Heart right ventricle (tissue), 16 donors: ENCODE results near the gene HACL1. TPM values are rescaled to one million over a fixed set of nuclear protein-coding genes. Genes with fewer than 3 reads are reported as not detected.

Source experiments
- ATAC-seq, 8 donors: fragments of 200-7000 bp; cut with Tn5 transposase; one replicate each; pipeline ENCODE4 v1.9.1; 2020; ENCODE audit warnings: mild to moderate bottlenecking in 8 of 8, moderate library complexity in 8 of 8, moderate number of reproducible peaks in 1 of 8
- DNase-seq, 2 donors: peaks; one replicate each; pipeline ENCODE4 v3.0.0-alpha.2; 2020
- H3K27ac ChIP-seq, 10 donors: fragments of 200-600 bp; sonication (generic) in 2 of 10; one replicate each; pipeline versions ENCODE4 v1.5.0 to v1.8.0; 2020 to 2022; ENCODE audit warnings: mild to moderate bottlenecking in 3 of 10
- H3K27me3 ChIP-seq, 7 donors: fragments of 200-600 bp; one replicate each; pipeline ENCODE4 v1.8.0; 2021 to 2022; ENCODE audit warnings: mild to moderate bottlenecking in 2 of 7
- H3K36me3 ChIP-seq, 9 donors: fragments of 200-600 bp; sonication (generic) in 1 of 9; one replicate each; pipeline versions ENCODE4 v1.5.0 to v1.8.0; 2020 to 2022; ENCODE audit warnings: mild to moderate bottlenecking in 2 of 9
- H3K4me1 ChIP-seq, 9 donors: fragments of 200-600 bp; sonication (generic) in 1 of 9; one replicate each; pipeline versions ENCODE4 v1.5.0 to v1.8.0; 2020 to 2022; ENCODE audit warnings: mild to moderate bottlenecking in 4 of 9
- H3K4me3 ChIP-seq, 10 donors: fragments of 200-600 bp; sonication (generic) in 2 of 10; one replicate each; pipeline versions ENCODE4 v1.5.0 to v1.8.0; 2020 to 2022; ENCODE audit warnings: mild to moderate bottlenecking in 7 of 10, moderate library complexity in 2 of 10
- H3K9me3 ChIP-seq, 11 donors: fragments of 200-600 bp in 10 of 11; sonication (generic) in 2 of 11; one replicate each; pipeline versions ENCODE4 v1.5.0 to v1.8.0; 2013 to 2022; ENCODE audit warnings: mild to moderate bottlenecking in 2 of 11, control low read depth in 1 of 11, moderate library complexity in 1 of 11
- CTCF ChIP-seq, 9 donors: fragments of 200-600 bp; sonication (generic) in 2 of 9; IDR thresholded peaks; one replicate each; pipeline versions ENCODE4 v1.5.0 to v1.8.0; 2021 to 2022; ENCODE audit warnings: antibody characterized with exemption in 9 of 9, mild to moderate bottlenecking in 5 of 9, moderate library complexity in 1 of 9
- WGBS, 2 donors: extraction: QIAGEN DNeasy Blood & Tissue Kit; methylation state at CpG; one replicate each; pipeline ENCODE4 v1.1.7; 2013; ENCODE audit warnings: inconsistent platforms in 1 of 2; 5-methylcytosine and 5-hydroxymethylcytosine counted together
- intact Hi-C, 10 donors: fragments of 100-400 bp; cut with DNase I; formaldehyde crosslinking; loops; one replicate each; pipeline versions ENCODE4 v1.11.1 to v1.14.2; 2022
- polyA plus RNA-seq, 2 donors: library from polyadenylated mRNA; stranded (reverse); fragments of 200-250 nt; gene quantifications; one replicate each; pipeline ENCODE4 v1.2.3, GENCODE V29; 2013
- total RNA-seq, 10 donors: library from RNA; stranded (reverse); fragmentation: NEBNext Ultra II Directional in 3 of 10; extraction: Animal tissue kit (Norgen Biotek cat#: 25700) in 3 of 10; gene quantifications; one replicate each; pipeline versions ENCODE4 v1.2.1 to v1.2.4, GENCODE V29; 2021 to 2023
- donor health status: Arrhythmogenic right ventricular cardiomyopathy.
- donor health status: ischemic (EF 13 %, LVEDD 7.1; RV severe dilation, severe dysfunction).
- donor health status: healthy with polysubstance abuse.
- donor health status: DM: no; HTN: yes; CAD: no.
- donor health status: DM: no; HTN: no; CAD: no.
- donor health status: ischemic (EF 25% LVEDD 6.9; RV normal size, moderate dysfunction).
- donor health status: ischemic (EF 25% LVEDD 5.7; RV mildly dilated, moderate dysfunction).
- donor health status: healthy.
- donor health status: DM: yes; HTN: yes; CAD: no.
- donor health status: Ischemic cardiomyopathy.
- donor health status: ischemic (EF 35%, LVEDD 5.7; RV mildly dilated, moderate dysfunction).
- donor health status: nonischemic (EF 11% LVEDD 7.7; RV severe dilation, severe dysfunction).
- donor health status: DM: yes; HTN: yes; CAD: no.
- donor health status: PGD.
- donor health status: ischemic (EF 29% LVEDD 5.4; RV normal size, mild dysfunction).
- donor health status: nonischemic (EF 23%, LVEDD 6.1; RV moderate dilation, normal function).

The HACL1 gene
- total and polyA plus RNA-seq, 12 donors, result 7.5 to 20.5 (median 13.5) TPM

GRCh38 chr3:15633159-15633558 lies 31.8 kb upstream of the HACL1 start:
- no peaks in the 10 kb centered on the region for H3K27me3 ChIP-seq
- no peak for TF ChIP-seq CTCF (IDR thresholded peaks at IDR 0.05)
- DNase-seq (no peak), ATAC-seq (no peak)
- intact Hi-C loops, result loop anchor here in 9 of 10 donors (5.0 to 10.0 kb wide), 9 partner anchors 52 to 622 kb away; partner anchors contain the start of genes ANKRD28 (in 1 of the 9) and GALNT15 (in 1 of the 9)
- no peaks in the 10 kb centered on the region for H3K36me3 ChIP-seq
- WGBS, 2 donors, result 85 to 89% methylated on average over 5 of the region's 5 CpGs
- H3K4me1 ChIP-seq, result peaks cover 0 to 72% (median 51%) of the 10 kb centered on the region in 9 donors
- peak overlapping the region in 1 of 10 donors; percentile 78 for H3K27ac ChIP-seq
- no peak overlapping the region for H3K4me3 ChIP-seq
- no peaks in the 10 kb centered on the region for H3K9me3 ChIP-seq

GRCh38 chr3:15632212-15632580 lies 30.8 kb upstream of the HACL1 start:
- intact Hi-C loops, result loop anchor here in 9 of 10 donors (5.0 to 10.0 kb wide), 9 partner anchors 53 to 623 kb away; partner anchors contain the start of genes ANKRD28 (in 1 of the 9) and GALNT15 (in 1 of the 9)
- peaks cover 0 to 65% (median 45%) of the 10 kb centered on the region in 9 donors for H3K4me1 ChIP-seq
- H3K36me3 ChIP-seq, result no peaks in the 10 kb centered on the region
- ATAC-seq (no peak), DNase-seq (no peak)
- H3K27me3 ChIP-seq, result no peaks in the 10 kb centered on the region
- no peak for TF ChIP-seq CTCF (IDR thresholded peaks at IDR 0.05)
- WGBS, 2 donors, result 94 to 97% methylated on average over 4 of the region's 4 CpGs
- H3K27ac ChIP-seq, result peak overlapping the region in 2 of 10 donors; percentile 61 to 69
- H3K9me3 ChIP-seq, result no peaks in the 10 kb centered on the region
- no peak overlapping the region for H3K4me3 ChIP-seq

- intact Hi-C loops, result loop anchor here in 9 of 10 donors (2.0 to 10.0 kb wide), 12 partner anchors 53 to 623 kb away; partner anchors contain the start of genes ANKRD28 (in 1 of the 9) and GALNT15 (in 1 of the 9)
- 87 to 89% methylated on average over 12 of the region's 12 CpGs for WGBS, 2 donors
- ATAC-seq (no peak), DNase-seq (no peak)
- H3K4me1 ChIP-seq, result peaks cover 0 to 59% (median 41%) of the 10 kb centered on the region in 9 donors
- TF ChIP-seq CTCF (IDR thresholded peaks at IDR 0.05), result no peak
- no peaks in the 10 kb centered on the region for H3K36me3 ChIP-seq
- no peaks in the 10 kb centered on the region for H3K9me3 ChIP-seq
- H3K27me3 ChIP-seq, result no peaks in the 10 kb centered on the region
- no peak overlapping the region for H3K4me3 ChIP-seq
- H3K27ac ChIP-seq, result peak overlapping the region in 3 of 10 donors; percentile 61 to 70 (median 69)
Measured at GRCh38 chr3:15631426-15632211, 30.2 kb upstream of the HACL1 start.

GRCh38 chr3:15630646-15631350 lies 29.4 kb upstream of the HACL1 start:
- Histone ChIP-seq H3K4me1 (peaks cover 0 to 51% (median 38%) of the 10 kb centered on the region in 9 donors), H3K27me3 (no peaks in the 10 kb centered on the region), H3K27ac (peak overlapping the region in 6 of 10 donors; percentile 8 to 70 (median 51)), H3K4me3 (peak overlapping the region in 7 of 10 donors; percentile 6 to 48 (median 33)), H3K36me3 (no peaks in the 10 kb centered on the region), H3K9me3 (no peaks in the 10 kb centered on the region)
- intact Hi-C loops, result loop anchor here in 9 of 10 donors (1.0 to 10.0 kb wide), 13 partner anchors 54 to 624 kb away; partner anchors contain the start of genes ANKRD28 (in 1 of the 9) and GALNT15 (in 1 of the 9)
- ATAC-seq, result peak in 5 of 8 donors; percentile 25 to 40 (median 29)
- WGBS, 2 donors, result 21 to 35% methylated on average over 8 of the region's 8 CpGs
- TF ChIP-seq CTCF (IDR thresholded peaks at IDR 0.05), result no peak
- no peak for DNase-seq
